GM18505 (cell line): ENCODE data around the gene NFKB1.

Experiments
- ATAC-seq: cut with Tn5 transposase; IDR thresholded peaks from one replicate; pipeline ENCODE4 v1.9.1; 2021; ENCODE audit not compliant: unreplicated experiment
- POLR2A ChIP-seq: IDR thresholded peaks from 4 replicates; pipeline ENCODE4 v1.6.1; 2011; ENCODE audit warnings: borderline replicate concordance; ENCODE audit not compliant: insufficient read depth, insufficient read length; ENCODE audit errors: extremely low read depth

NFKB1 gene

DNA sequence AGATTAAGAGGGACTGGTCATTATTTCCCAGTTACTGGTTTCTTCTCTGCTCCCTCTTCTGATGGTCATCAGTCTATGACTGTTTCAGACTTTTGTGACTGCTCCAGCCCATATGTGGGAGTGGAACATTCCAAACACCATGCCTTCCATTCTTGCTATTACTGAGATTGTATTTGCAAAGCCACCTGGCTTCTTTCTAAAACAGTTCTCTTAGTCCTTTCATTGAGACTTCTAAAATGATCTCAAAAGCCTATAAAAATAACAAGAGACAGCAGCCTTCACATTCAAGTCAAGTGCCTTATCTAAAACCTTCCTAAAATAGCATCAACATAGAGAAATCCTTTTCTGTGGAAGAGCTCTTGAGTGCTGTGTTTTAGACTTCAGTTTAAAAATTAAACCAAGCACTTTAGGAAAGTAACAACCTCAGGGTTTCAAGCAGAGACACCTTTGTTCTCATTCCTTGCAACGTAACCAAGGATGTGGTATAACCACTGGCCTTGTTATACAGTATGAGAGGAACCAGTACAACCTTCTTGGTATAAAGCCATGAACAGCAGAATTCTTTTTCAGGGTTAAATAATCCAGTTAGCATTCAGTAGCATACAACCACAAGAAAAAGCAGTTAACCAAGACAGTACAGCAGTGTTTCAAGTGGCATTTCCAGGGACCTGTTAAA is 97.1 kb downstream of the NFKB1 start:
- TF ChIP-seq POLR2A: no peak
- ATAC-seq: peak; percentile 47

DNA sequence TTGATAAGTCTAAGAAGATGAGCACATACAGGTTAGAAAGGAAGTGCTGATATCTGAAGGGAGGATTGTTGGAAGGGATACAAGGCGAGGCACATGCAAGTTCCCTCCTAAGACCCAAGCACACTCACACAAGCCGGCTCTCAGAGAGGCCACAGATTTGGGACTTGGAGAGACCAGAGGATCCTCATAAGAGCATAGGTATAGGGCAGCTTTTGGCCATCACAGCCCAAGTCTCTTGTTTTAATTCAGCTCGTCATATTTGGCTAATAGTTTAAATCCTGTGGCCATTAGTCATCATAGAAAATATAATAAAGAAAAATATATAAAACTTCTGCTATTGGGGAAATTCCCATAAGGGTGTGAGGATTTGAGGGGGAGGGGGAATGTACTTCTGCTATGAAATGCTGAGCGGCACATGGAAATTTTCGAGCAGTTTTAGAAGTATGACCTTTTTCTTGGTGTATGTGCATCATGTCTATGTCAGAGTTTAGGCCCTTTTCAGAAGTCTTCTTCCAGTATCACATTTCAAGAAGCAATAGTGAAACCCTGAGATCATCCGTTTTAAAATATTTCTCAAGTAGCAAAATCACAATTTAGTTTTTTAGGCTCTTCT is 97.7 kb downstream of the NFKB1 start:
- ATAC-seq: peak; percentile 53
- TF ChIP-seq POLR2A: peak; percentile 25

- no peak for TF ChIP-seq POLR2A
Measured at GRCh38 chr4:102599455-102599854, 98.3 kb downstream of the NFKB1 start.

GRCh38 chr4:102599886-102600285 is 98.7 kb downstream of the NFKB1 start:
- no peak for ATAC-seq
- TF ChIP-seq POLR2A: no peak

More at GRCh38 chr4:102599455-102599854, 98.3 kb downstream of the NFKB1 start:
- ATAC-seq: peak; percentile 4

DNA sequence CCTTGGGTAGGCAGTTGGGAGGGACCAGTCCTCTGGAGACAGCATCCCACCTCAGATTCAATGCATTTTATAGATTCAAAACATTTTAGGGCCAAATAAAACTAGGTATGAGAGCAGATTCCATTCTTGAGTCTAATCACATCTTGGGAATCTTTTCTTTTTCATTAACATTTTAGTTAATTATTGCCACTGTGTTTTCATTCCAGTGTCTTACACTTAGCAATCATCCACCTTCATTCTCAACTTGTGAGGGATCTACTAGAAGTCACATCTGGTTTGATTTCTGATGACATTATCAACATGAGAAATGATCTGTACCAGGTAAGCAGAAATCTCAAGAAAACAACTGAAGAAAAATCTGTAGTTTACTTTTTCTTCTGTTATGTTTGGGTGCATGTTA is 99.5 kb downstream of the NFKB1 start:
- TF ChIP-seq POLR2A: no peak
- ATAC-seq: no peak

GRCh38 chr4:102601586-102602227 is 100.5 kb downstream of the NFKB1 start:
- no peak for ATAC-seq
- TF ChIP-seq POLR2A: no peak

DNA sequence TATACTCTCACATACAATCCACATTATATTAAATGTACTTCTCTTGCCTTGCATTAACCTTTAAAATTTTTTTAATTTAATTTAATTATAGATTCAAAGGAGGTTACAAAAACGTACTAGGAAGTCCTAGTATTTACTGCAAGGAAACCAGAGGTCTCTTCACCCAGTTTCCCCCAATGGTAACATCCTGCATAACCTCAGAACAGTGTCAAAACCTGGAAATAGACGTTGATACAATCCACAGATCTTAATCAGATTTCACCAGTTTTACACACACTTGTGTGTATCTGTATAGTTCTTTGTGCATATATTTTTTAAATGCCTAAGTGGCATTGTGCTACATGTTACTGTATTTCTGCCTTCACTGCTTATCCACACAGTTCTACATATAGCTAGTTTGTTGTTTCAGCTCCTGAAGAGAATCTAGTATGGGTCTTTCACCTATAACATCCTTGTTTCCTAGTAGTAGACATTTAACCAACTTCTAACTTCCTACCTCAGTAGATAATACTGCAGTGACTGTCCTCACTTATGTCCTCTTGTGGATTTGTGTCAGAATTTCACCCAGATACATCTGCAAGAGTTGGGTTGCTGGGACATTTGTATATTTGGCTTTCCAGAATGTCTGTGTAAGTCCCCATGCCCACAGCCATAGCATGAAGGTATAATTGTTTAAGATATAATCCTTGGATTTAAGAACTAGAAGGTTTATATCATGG is 103.2 kb downstream of the NFKB1 start:
- TF ChIP-seq POLR2A: no peak
- no peak for ATAC-seq

DNA sequence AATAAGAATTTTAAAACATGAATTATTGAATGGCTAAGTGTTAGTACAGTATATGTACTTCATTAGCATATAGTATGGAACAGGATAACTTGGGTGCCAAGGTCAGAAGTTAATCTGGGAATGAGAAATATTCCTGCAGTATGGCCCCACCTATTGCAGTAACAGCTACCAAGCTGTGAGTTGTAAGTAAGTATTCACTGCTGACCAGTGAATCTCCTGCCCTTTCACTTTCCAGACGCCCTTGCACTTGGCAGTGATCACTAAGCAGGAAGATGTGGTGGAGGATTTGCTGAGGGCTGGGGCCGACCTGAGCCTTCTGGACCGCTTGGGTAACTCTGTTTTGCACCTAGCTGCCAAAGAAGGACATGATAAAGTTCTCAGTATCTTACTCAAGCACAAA is 105.1 kb downstream of the NFKB1 start:
- no peak for ATAC-seq
- TF ChIP-seq POLR2A: no peak

GRCh38 chr4:102606846-102607450 is 105.8 kb downstream of the NFKB1 start:
- no peak for TF ChIP-seq POLR2A
- no peak for ATAC-seq

DNA sequence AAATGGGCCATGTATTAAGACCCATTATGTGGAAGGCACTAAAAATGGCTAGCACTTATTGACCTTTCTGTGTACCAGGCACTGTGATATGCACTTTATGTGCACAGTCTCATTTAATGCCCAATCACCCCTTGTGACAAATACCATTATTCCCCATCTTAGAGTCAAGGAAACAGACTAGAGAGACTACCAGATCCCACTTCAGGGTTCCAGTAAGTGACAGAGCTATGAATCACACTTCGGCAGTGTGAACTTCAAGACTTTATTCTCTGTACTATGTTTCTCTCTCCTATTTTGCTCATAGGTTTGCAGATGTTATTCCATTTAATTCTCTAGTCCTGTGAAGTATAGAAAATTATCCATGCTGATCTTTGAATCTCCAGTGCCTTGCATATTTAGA is 107.0 kb downstream of the NFKB1 start:
- ATAC-seq: no peak
- TF ChIP-seq POLR2A: no peak

GRCh38 chr4:102610007-102610406 is 108.8 kb downstream of the NFKB1 start:
- ATAC-seq: no peak
- no peak for TF ChIP-seq POLR2A

GRCh38 chr4:102610476-102610875 is 109.3 kb downstream of the NFKB1 start:
- no peak for TF ChIP-seq POLR2A
- ATAC-seq: no peak

DNA sequence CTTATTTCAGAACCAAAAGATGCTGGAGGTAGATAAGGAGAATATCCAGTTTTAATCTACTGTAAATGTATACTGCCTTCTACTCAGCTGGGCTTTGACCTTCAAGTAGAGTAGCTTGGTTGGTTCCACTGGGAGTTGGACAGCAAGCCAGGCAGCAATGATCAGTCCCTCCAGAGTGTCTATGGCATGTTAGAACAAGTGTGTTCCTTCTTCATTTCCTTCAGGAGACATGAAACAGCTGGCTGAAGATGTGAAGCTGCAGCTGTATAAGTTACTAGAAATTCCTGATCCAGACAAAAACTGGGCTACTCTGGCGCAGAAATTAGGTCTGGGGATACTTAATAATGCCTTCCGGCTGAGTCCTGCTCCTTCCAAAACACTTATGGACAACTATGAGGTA is 111.1 kb downstream of the NFKB1 start:
- no peak for TF ChIP-seq POLR2A
- ATAC-seq: no peak
